Fibroblast of skin of left quadriceps (primary cell): ENCODE measurements around the gene ARVCF.
A peak's percentile ranks its signal among the peaks of the same experiment; 100 is the strongest.

Experiments used
- DNase-seq, 2 experiments: peaks; one replicate each; pipeline ENCODE4 v3.0.0-alpha.2; 2013; ENCODE audit warnings: low read depth in 2 of 2

Gene ARVCF

GRCh38 chr22:19962246-19962908, 54.2 kb downstream of the ARVCF start:
- DNase-seq = peak in 1 of 2 experiments; percentile 35

- no peak for DNase-seq
Measured at GRCh38 chr22:19961868-19962245, 54.8 kb downstream of the ARVCF start.

- DNase-seq = no peak
Measured at GRCh38 chr22:19961201-19961580, 55.4 kb downstream of the ARVCF start.

DNA sequence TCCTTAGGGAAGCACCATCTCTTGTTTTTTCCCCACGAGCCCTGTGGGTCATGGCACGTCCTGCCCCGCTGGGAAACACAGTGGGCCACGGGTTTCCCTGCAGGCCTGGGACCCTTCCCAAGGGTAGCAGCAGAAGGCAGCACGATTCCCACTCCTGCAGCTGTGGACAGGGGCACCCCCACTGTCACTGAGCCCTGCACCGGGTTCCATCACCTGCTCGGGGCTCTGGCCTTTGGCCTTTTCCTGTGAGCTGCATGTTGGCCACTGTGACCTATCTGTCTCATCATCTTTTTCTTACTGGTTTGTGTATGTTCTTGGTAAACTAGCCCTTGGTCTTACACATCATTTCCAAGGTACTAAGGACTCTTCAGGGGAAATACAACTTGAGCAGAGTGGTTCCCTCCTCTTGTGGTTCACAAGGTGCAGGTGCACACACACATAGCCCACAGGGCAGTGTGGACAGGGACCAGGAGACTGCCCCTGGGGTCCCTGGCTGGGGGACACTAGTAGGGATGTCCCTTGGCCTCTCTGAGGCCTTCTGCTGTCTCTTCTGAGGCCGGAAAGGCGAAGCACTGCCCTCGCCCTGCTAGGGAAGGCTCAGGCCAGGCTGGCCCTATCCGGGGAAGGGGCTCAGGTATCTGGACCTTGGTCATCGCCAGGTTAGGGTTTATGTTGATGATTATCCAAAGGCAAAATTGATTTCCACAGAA, 56.0 kb downstream of the ARVCF start:
- DNase-seq = no peak

GRCh38 chr22:19959587-19960490, 56.8 kb downstream of the ARVCF start:
- DNase-seq = no peak

- no peak for DNase-seq
Measured at GRCh38 chr22:19959043-19959586, 57.5 kb downstream of the ARVCF start.

GRCh38 chr22:19958083-19959042, 58.3 kb downstream of the ARVCF start:
- DNase-seq = no peak

- no peak for DNase-seq
Measured at GRCh38 chr22:19957445-19957844, 59.2 kb downstream of the ARVCF start.

GRCh38 chr22:19955241-19956128, 61.1 kb downstream of the ARVCF start:
- no peak for DNase-seq

DNA sequence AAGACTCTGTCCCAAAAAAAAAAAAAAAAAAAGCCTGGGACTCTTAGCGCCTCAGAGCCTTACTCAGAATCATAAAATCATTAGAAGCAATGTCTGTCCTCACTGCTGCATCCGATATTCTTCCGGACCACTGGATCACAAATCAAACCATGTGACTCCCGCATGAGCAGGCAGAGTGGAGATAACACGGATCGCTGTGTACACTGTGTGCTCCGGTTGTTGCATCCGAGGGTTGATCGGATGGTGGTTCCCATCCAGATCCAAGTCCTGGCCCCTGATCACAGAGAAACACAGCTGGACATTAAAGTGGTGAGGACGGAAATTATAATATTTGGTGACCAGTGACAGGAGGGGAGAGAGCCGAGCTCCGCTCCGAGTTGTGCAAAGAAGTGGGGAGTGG, 65.3 kb downstream of the ARVCF start:
- DNase-seq = no peak

GRCh38 chr22:19948057-19948760, 68.4 kb downstream of the ARVCF start:
- no peak for DNase-seq

DNA sequence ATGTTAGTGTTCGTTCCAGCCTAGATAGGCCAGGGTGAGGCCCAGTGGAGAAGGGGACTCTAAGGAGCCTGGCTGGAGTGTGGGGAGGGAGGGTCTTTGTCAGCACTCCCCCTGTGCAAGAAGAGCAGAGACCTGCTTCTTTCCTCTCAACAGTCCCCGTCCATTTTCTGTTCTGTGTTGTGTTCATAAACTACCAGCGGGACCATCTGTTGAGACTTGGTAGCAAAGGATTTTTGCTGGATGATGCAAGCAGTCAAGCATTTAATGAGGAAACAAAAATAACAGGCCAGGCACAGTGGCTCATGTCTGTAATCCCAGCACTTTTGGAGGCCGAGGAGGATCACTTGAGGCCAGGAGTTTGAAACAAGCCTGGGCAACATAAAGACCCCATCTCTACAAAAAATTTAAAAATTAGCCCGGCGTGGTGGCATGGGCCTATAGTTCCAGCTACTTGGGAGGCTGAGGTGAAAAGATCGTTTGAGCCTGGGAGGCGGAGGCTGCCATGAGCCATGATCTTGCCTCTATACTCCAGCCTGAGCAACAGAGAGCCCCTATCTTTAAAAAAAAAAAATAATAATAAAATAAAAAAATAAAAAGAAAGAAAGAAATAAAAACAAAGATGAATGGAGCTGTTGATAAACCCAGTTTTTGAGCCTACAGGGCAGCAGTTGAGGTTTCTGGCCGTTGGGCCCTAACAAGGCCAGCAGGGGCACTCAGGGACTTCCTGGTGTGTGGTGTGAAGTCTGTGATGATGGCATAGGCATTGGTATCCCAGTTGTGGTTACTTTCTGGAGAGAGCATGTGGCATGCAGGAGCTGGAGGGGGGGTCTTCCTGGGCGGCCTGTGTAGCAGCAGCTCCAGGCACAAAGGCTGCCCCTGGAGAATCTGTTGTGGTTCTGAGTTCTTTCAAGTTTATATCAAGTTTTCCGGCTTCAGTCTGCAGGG, 73.3 kb downstream of the ARVCF start:
- peak; percentile 87 to 88 for DNase-seq

GRCh38 chr22:19942157-19943081, 74.2 kb downstream of the ARVCF start:
- DNase-seq = peak; percentile 47 to 48

DNA sequence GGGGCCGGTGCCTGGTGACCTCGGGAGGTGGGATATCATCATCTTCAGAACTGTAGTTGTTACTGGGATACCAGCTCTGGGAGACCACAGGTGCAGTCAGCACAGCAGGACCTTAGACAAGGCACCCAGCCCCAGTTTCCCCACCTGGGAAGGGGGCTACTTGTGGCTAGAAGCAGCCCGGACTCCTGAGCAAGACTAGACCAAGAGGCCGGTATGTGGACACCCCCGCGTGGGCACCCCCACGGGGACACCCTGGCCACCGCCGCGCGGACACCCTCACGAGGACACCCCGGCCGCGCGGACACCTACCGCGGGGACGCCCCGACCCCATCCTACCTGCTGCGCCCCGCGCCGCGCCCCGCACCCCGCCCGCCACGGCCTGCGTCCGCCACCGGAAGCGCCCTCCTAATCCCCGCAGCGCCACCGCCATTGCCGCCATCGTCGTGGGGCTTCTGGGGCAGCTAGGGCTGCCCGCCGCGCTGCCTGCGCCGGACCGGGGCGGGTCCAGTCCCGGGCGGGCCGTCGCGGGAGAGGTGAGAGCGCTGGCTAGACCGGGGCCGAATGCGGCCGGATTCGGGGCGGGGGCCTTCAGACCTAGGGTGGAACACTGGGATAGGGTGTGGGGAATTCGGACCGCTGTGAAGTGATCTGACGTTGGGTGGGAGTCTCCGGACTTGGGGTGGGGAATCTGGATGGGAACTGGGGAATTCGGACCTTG, 75.1 kb downstream of the ARVCF start, which contains the start of the genes COMT and TXNRD2:
COMT (plus strand) TSS at position 408 of the 718 bp plus-strand sequence. CDS start 20,755 bp downstream, outside the sequence.
TXNRD2 (minus strand) TSS at position 454 of the 718 bp plus-strand sequence; CDS start at position 439, 15 bp downstream.
- no peak for DNase-seq

- no peak for DNase-seq
Measured at GRCh38 chr22:19940536-19941364, 75.9 kb downstream of the ARVCF start.
